GM12873 (cell line): ENCODE data around the gene KRT6B.

ENCODE experiments used
- CTCF ChIP-seq: IDR thresholded peaks from 2 replicates; pipeline ENCODE4 v1.5.1; 2012; ENCODE audit warnings: low read depth, mild to moderate bottlenecking, moderate library complexity, low read length, control low read depth; ENCODE audit not compliant: insufficient read depth; ENCODE audit errors: missing control alignments

Gene KRT6B

DNA sequence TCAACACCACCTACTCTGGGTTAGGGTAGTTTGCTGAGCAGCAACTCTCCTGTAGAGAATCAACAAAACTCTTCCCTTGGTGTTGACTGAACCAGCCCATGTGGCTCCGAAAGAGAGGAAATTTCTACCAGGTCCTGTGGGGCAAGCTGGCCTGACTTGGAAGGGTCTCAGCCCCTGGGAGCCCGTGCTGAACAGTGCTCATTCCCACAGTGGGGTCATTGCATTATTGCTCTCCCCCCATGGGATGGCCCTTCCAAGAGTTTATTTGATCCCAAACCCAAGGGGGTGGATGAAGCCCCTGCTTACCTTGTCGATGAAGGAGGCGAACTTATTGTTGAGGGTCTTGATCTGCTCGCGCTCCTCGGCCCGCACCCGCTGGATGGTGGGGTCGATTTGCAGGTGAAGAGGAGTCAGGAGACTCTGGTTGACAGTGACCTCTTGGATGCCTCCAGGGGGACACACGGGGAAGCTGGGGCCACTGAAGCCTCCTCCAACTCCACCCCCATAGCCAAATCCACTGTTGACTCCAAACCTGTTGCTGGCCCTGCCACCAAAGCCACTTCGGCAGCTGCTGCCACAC lies 18.4 kb downstream of the KRT6B start:
- no peak for TF ChIP-seq CTCF

DNA sequence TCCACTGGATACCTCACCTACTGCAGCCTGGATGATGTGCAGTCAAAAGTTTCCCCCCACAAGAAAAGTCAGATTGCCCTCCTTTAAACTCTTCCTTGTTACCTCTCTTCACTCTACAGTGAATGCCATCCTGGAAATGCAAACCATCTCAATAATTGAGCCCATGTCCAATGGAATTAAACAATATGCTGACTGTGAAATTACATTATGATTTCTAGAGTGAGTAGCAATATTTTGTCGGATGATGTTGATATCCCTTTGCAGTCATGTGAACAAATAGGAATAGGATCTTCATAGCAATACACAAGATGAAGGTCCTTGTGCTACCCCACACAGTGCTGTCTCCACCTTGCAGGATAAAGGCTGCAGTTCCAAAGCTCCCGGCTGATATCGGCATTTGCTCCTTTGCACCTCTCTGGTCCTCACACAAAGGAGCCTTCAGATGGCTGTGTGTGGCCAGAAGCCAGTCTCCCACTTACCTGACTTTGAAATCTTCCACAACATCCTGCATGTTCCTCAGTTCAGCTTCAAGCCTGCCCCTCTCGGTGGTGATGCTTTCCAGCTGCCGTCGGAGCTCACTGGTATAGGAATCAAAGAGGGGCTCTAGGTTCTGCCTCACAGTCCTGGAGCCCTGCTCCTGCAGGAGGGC lies 19.3 kb downstream of the KRT6B start:
- no peak for TF ChIP-seq CTCF

DNA sequence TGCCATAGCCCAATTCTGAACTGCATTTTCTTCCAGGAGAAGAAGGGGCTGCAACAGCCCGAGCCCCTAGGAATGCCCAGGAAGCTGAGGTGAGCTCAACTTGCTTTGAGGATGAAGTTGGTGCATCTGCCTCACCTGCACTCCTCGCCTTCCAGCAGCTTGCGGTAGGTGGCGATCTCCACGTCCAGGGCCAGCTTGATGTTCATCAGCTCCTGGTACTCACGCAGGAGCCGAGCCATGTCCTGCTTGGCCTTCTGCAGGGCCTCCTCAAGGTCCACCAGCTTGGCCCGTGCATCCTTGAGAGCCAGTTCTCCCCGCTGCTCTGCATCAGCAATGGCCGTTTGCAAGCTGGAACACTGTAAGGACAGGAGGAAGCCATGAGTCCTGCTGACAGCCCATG lies 23.8 kb downstream of the KRT6B start:
- TF ChIP-seq CTCF: no peak

DNA sequence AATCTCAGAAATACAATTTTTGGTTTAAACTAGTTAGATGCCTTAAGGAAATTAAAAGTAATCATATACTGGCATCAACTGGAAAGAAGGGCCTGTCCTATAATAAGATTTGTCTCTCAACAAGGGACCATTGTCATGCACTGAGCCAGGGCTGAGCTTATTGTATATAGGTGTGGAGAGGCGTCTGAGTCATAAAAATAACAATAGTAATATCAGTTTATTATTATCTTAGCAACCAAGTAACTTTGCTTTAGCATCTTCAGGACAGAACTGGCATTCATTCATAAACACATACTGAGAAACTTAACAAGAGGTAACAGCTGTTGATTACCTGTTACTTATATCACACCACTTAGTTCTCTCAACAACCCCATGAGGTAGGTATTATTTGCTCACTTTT lies 24.9 kb downstream of the KRT6B start:
- TF ChIP-seq CTCF: no peak

DNA sequence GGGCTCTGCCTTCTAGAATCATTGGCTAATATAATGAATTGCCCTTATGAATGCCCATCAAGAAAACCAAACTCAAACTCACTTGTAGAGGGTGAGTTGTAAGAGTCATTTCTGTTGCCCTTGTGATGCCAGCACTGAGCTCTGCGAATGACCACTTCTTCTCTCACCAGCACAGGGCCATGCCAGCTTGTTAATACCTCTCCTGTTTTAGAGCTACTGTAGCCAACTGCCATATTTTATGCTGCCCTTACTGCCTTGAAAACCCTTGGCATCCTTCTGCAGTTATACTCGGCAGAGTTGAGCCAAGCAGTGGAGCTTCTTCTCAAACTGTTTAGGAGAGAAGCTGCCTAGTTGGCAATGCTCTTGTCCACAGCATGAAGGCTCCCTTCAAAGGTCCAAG lies 25.9 kb downstream of the KRT6B start:
- no peak for TF ChIP-seq CTCF

DNA sequence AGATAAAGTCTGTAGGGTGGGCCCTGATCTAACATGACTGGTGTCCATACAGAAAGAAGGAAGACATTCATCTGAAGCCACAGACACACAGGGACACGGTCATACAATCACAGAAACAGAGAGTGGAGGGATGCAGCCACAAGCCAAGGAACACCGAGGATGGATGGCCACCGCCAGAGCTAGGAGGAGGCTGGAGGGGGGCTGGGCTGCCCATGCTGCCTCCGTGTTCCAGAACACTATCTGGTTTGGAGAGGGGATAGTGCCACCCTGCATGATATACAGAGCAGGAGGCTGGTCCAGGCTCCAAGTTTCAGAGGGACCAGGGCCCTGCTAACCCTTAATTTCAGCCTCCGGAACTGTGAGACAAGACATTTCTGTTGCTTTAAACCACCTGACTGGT lies 26.5 kb downstream of the KRT6B start:
- no peak for TF ChIP-seq CTCF

GRCh38 chr12:52423661-52424500 lies 28.1 kb downstream of the KRT6B start:
- TF ChIP-seq CTCF: no peak
